ENCODE data around the gene MRAP2. TPM values are rescaled to one million over a fixed set of nuclear protein-coding genes. Genes with fewer than 3 reads are reported as not detected.

The MRAP2 gene
- total RNA-seq, 2 experiments from 2014 or later, result not detected

DNA sequence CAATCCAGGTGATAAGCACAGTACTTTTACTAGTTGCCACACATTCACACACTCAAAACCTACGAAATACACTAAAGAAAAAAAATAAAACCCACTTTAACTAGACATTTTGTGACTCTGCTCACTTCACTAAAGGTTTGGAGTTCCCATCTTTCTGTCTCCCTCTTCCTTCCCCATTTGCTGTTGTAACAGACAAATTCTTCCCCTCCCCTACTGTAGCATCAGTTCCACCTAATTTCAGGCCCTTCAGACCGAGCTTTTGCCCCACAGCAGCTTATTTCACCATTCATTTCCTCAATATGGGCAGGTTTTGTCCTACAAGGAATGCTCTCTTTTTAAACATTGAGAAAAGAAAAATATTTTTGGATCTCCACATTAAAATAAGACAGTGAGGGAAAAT is 31.3 kb upstream of the MRAP2 start:
- TF ChIP-seq, protein P1, sequence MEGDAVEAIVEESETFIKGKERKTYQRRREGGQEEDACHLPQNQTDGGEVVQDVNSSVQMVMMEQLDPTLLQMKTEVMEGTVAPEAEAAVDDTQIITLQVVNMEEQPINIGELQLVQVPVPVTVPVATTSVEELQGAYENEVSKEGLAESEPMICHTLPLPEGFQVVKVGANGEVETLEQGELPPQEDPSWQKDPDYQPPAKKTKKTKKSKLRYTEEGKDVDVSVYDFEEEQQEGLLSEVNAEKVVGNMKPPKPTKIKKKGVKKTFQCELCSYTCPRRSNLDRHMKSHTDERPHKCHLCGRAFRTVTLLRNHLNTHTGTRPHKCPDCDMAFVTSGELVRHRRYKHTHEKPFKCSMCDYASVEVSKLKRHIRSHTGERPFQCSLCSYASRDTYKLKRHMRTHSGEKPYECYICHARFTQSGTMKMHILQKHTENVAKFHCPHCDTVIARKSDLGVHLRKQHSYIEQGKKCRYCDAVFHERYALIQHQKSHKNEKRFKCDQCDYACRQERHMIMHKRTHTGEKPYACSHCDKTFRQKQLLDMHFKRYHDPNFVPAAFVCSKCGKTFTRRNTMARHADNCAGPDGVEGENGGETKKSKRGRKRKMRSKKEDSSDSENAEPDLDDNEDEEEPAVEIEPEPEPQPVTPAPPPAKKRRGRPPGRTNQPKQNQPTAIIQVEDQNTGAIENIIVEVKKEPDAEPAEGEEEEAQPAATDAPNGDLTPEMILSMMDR (IDR thresholded peaks at IDR 0.05), result no peak
- CTCF ChIA-PET, result no interaction called here

GRCh38 chr6:84003131-84003530 is 30.4 kb upstream of the MRAP2 start:
- no peaks in the 10 kb centered on the region for H3K9me3 ChIP-seq (ENCODE audit: control insufficient read depth in 1 of 2, insufficient read depth in 1 of 2, low read length in 2 of 2)
- intact Hi-C loops (cut with DNase I, micrococcal nuclease), result no loop called here
- H3K4me3 ChIP-seq (ENCODE audit: low read length), result no peak overlapping the region
- Mint-ChIP-seq H3K4me3 (no peak overlapping the region), H3K27me3 (peaks cover 15% of the 10 kb centered on the region), H3K27ac (no peak overlapping the region), H3K9me3 (no peaks in the 10 kb centered on the region), H3K4me1 (ENCODE audit: low read depth) (no peaks in the 10 kb centered on the region), H3K36me3 (ENCODE audit: low read depth) (no peaks in the 10 kb centered on the region)
- TF ChIP-seq, protein P1 (IDR thresholded peaks at IDR 0.05), result no peak
- ChIA-PET CTCF (no interaction called here), POLR2A (no interaction called here)
- H3K4me1 ChIP-seq (ENCODE audit: insufficient read depth, low read length), result no peaks in the 10 kb centered on the region
- no peak for ATAC-seq (ENCODE audit: poor library complexity)
- H3K27ac ChIP-seq (ENCODE audit: low read depth in 1 of 2, low read length in 2 of 2), result no peak overlapping the region
- no peak for DNase-seq
- peaks cover 0 to 3% of the 10 kb centered on the region in 2 experiments for H3K27me3 ChIP-seq (ENCODE audit: control insufficient read depth in 1 of 2, insufficient read depth in 2 of 2, low read length in 2 of 2)
- H3K36me3 ChIP-seq (ENCODE audit: insufficient read depth, low read length), result no peaks in the 10 kb centered on the region

More for the DNA sequence above, 31.3 kb upstream of the MRAP2 start:
- Histone ChIP-seq H3K4me3 (ENCODE audit: low read length) (no peak overlapping the region), H3K4me1 (ENCODE audit: insufficient read depth, low read length) (no peaks in the 10 kb centered on the region), H3K36me3 (ENCODE audit: insufficient read depth, low read length) (no peaks in the 10 kb centered on the region), H3K27ac (ENCODE audit: low read depth in 1 of 2, low read length in 2 of 2) (no peak overlapping the region), H3K27me3 (ENCODE audit: control insufficient read depth in 1 of 2, insufficient read depth in 2 of 2, low read length in 2 of 2) (peaks cover 0 to 3% of the 10 kb centered on the region in 2 experiments), H3K9me3 (ENCODE audit: control insufficient read depth in 1 of 2, insufficient read depth in 1 of 2, low read length in 2 of 2) (no peaks in the 10 kb centered on the region)
- DNase-seq (no peak), ATAC-seq (ENCODE audit: poor library complexity) (no peak)
- intact Hi-C loops (cut with DNase I, micrococcal nuclease), result no loop called here
- Mint-ChIP-seq H3K9me3 (no peaks in the 10 kb centered on the region), H3K27me3 (peaks cover 8% of the 10 kb centered on the region), H3K4me1 (ENCODE audit: low read depth) (no peaks in the 10 kb centered on the region), H3K27ac (no peak overlapping the region), H3K4me3 (no peak overlapping the region), H3K36me3 (ENCODE audit: low read depth) (no peaks in the 10 kb centered on the region)
- POLR2A ChIA-PET, result no interaction called here

DNA sequence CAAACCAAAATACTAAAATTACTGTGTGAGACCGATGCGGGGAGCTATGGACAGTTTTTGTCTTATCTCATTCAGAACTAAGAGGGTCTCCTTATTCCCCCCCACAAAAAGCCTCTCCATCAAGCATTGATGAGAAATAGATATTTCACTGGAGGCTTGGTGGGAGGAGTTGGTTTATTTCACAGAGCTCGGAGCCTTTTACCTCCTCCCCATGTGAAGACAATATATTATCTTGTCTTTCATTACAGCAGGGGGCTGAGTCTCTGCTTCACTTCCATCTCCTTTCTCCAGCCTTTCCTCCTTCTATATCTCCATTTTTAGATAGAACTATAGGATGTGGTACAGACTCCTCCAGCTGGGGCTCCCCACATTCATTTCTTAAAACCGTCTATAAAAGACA is 29.9 kb upstream of the MRAP2 start:
- Mint-ChIP-seq H3K27me3 (peaks cover 19% of the 10 kb centered on the region), H3K4me1 (ENCODE audit: low read depth) (no peaks in the 10 kb centered on the region), H3K27ac (no peak overlapping the region), H3K4me3 (no peak overlapping the region), H3K9me3 (no peaks in the 10 kb centered on the region), H3K36me3 (ENCODE audit: low read depth) (no peaks in the 10 kb centered on the region)
- ChIA-PET CTCF (no interaction called here), POLR2A (no interaction called here)
- Histone ChIP-seq H3K9me3 (ENCODE audit: control insufficient read depth in 1 of 2, insufficient read depth in 1 of 2, low read length in 2 of 2) (peaks cover 0 to 2% of the 10 kb centered on the region in 2 experiments), H3K27ac (ENCODE audit: low read depth in 1 of 2, low read length in 2 of 2) (no peak overlapping the region), H3K4me3 (ENCODE audit: low read length) (no peak overlapping the region), H3K4me1 (ENCODE audit: insufficient read depth, low read length) (no peaks in the 10 kb centered on the region), H3K27me3 (ENCODE audit: control insufficient read depth in 1 of 2, insufficient read depth in 2 of 2, low read length in 2 of 2) (peaks cover 0 to 4% of the 10 kb centered on the region in 2 experiments), H3K36me3 (ENCODE audit: insufficient read depth, low read length) (no peaks in the 10 kb centered on the region)
- no peak for ATAC-seq (ENCODE audit: poor library complexity)
- intact Hi-C loops (cut with DNase I, micrococcal nuclease), result no loop called here
- TF ChIP-seq, protein P1 (IDR thresholded peaks at IDR 0.05), result no peak
- no peak for DNase-seq
